CD4-positive, alpha-beta T cell treated with Interleukin-6 for 4 hours (primary cell): ENCODE measurements around the gene LRRC59.
A peak's percentile ranks its signal among the peaks of the same experiment; 100 is the strongest.

Experiments
- DNase-seq: peaks from one replicate; pipeline ENCODE4 v3.0.0-alpha.2; 2020; ENCODE audit warnings: mixed read lengths

LRRC59 gene

GRCh38 chr17:50360486-50361115 lies 36.7 kb downstream of the LRRC59 start:
- DNase-seq = no peak

GRCh38 chr17:50359998-50360461 lies 37.3 kb downstream of the LRRC59 start:
- no peak for DNase-seq

DNA sequence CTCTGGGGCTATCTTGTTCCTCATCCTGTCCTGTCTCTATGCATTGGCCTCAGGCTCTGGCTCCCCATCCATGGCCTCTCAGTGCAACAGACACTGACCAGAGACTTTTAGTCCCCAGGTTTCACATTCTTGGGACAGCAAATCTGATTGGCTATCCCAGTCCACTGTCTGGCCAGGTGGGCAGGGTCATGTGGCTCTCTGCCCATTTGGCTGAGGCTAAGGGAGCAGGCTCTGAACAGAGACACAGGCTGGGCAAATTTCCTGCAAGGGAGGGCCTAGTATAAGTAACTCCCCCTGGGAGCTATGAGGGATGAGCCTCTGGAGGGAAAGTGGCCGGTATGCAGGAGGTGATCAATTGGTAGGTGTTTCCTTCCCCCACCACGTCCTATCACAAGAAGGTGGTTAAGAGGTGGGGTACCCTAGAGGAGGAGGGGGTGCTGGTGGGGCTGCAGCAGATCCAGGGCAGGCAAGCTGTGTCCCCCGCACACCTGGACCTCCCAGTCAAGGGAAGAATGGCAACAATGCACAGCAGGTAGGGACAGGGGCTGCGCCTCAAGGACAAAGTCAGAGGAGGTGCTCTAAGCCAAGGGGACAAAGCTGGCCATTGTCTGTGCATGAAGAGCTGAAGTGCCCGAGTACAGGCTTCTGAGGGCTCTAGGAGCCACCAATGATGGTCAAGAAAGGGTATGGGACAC lies 38.2 kb downstream of the LRRC59 start:
- no peak for DNase-seq

DNA sequence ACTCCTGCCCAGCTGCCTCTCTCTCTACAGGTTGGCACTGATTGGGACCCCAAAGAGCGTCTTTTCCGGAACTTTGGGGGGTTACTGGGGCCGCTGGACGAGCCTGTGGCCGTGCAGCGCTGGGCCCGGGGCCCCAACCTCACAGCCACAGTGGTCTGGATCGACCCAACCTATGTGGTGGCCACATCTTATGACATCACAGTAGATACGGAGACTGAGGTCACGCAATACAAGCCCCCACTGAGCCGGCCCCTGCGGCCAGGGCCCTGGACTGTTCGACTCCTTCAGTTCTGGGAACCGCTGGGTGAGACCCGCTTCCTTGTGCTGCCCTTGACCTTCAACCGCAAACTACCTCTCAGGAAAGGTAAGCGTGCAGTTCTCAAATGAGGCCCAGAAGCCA lies 39.1 kb downstream of the LRRC59 start:
- no peak for DNase-seq

DNA sequence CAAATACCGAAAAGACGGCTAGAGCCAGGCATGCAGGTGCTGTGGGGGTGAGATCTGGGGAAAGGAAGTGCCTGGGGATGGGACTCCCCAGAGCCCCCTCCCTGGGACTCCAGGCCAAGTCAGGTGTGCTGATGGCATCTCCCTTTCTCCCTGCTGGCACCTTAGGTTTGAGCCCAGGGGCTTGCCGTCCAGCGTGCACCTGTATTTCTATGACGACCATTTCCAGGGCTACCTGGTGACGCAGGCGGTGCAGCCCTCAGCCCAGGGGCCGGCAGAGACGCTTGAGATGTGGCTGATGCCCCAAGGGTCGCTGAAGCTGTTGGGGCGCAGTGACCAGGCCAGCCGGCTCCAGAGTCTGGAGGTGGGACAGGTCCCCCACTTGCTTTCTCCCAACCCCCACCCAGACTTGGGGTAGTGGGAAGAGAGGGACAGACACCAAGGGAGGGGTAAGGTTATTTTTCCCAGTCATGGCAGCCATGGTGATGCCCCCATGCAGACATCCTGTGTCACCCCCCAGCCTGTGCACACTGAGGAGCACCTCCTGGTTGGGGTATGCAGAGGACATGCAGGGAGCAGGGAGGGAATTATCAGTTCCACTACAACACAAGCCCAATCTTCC lies 40.3 kb downstream of the LRRC59 start:
- no peak for DNase-seq

DNA sequence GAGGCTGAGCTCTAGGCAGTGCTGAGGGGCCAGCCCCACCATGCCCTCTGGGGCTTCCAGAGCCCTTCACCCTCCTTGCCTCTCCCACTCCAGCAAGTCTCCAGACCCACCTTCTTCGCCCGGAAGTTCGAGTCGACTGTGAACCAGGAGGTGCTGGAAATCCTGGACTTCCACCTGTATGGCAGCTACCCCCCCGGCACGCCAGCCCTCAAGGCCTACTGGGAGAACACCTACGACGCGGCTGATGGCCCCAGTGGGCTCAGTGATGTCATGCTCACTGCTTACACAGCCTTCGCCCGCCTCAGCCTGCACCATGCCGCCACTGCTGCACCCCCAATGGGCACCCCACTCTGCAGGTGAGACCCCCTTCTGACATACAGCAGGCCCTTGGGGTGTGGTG lies 40.9 kb downstream of the LRRC59 start:
- DNase-seq = no peak

DNA sequence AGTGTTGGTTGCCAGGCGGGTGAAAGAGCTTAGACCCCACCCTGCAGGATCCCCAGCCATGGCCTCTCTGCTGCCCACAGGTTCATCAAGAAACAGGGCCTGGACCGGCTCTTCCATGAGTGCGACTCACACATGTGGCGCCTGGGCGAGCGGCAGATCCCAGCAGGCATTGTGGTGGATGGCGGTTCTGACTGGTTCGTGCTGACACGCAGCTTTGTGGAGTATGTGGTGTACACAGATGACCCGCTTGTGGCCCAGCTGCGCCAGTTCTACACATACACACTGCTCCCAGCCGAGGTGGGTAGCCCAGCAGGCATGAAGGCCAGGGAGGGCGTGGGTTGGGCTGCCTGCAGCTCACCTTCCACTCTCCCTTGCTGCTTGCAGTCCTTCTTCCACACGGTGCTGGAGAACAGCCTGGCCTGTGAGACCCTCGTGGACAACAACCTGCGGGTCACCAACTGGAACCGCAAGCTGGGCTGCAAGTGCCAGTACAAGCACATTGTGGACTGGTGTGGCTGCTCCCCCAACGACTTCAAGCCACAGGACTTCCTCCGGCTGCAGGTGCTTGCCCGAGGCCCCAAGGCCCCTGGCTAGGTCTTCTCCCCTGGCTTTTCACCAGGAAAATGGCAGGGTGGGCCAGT lies 41.5 kb downstream of the LRRC59 start:
- no peak for DNase-seq

DNA sequence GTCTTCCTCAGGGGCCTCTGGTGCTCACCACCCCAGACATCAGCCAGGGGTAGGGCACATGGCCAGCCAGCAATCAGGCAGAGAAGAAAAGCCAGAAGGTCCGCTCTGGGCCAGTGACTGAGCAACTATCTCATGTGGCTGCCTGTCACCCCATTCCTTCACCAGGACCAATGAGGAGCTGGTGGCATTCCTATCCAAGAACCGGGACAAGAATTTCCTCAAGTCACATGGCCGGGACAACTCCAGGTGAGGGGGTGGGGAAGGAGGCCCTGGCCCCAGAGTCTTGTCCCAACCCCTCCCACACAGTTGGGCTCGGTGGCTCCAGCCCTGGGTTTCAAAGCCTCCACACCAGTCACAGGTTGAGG lies 42.0 kb downstream of the LRRC59 start:
- DNase-seq = no peak

DNA sequence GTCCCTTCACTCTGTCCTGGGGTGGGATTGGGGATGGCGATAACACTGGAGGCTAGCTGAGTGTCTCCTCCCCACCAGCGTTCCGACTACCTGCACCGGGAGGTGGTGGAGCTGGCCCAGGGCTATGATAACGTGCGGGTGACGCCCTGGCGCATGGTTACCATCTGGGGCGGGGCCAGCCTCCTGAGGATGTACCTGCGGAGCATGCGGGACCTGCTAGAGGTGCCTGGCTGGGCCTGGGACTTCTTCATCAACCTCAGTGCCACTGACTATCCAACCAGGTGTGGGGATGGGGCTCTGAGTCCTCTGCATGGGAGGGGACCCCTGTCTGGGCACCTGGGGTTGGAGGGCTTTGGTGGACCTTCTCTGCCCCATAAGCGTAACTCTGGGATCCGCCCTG lies 42.5 kb downstream of the LRRC59 start:
- DNase-seq = no peak

DNA sequence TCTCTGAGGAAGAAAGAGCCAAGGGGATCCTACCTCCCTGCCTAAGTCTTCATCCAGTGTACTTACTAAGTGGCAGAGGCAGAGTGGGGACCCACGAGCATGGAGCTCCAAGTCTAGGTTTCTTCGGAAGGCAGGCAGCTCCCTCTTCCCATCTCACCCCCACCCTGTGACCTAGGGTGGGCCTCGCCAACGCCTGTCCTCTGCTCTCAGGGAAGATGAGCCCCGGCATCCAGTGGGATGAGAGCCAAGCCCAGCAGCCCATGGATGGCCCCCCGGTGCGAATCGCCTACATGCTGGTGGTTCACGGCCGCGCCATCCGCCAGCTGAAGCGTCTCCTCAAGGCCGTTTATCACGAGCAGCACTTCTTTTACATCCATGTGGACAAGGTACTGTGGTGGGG lies 43.1 kb downstream of the LRRC59 start:
- DNase-seq = no peak

DNA sequence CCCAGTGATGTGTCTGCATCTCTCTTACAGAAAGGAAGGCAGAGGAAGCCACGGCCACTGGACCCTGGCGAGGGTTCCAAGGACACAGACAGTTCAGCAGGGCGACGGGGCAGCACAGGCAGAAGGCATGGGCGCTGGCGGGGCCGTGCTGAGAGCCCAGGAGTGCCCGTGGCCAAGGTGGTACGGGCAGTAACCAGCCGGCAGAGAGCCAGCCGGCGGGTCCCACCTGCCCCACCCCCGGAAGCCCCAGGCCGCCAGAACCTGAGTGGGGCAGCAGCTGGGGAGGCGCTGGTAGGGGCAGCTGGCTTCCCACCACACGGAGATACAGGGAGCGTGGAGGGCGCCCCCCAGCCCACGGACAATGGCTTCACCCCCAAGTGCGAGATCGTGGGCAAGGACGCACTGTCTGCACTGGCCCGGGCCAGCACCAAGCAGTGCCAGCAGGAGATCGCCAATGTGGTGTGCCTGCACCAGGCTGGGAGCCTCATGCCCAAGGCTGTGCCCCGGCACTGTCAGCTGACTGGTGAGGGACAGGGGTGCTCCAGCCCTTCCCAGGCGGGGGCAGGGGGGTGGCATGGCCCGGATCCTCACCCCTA lies 43.6 kb downstream of the LRRC59 start:
- DNase-seq = no peak

GRCh38 chr17:50352693-50353599 lies 44.4 kb downstream of the LRRC59 start:
- DNase-seq = no peak

DNA sequence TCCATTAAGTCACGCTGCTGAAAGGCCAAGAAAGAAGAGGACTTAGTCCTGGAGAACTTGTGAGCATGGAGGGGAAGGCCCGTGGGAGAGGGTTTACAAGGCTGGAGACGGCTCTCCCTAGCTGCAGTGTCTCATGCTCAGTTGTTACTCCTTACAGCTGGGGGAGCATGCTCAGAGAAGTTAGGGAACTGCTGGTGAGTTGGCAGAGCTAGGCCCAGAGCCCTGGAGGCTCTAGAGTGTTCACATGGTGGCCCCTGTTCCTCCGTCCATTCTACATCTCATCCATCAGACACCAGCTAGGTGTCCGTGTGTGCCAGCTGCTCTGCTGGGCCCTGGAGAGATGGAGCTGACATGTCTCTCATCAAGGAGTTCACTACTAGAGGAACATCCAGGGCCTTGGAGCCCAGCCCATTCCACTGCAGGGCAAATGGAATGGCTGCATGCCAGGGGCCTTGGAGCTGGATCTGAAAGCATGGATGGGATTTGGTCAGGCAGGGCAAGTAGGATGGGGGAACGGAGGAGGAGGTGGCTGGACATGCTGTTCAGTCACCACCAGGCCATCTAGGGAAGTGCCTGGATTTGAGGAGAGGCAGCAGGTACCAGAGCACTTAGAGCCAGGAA lies 45.1 kb downstream of the LRRC59 start:
- DNase-seq = no peak

GRCh38 chr17:50350733-50351132 lies 46.6 kb downstream of the LRRC59 start:
- no peak for DNase-seq

DNA sequence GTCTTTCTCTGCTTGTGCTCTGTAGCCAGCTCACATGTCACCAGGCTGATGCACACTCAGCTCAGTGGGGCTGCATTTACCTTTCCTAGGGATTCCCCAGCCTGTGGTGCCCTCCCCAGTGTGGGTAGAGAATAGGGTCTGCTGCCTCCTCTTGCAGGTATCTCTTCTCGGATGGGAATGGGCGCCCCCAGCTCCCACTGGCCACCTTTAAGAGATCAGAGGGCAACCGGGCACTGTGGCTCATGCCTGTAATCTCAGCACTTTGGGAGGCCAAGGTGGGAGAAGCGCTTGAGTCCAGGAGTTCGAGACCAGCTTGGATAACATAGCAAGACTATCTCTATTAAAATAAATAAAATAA lies 48.1 kb downstream of the LRRC59 start:
- DNase-seq = no peak

GRCh38 chr17:50348522-50349242 lies 48.6 kb downstream of the LRRC59 start:
- DNase-seq = no peak

GRCh38 chr17:50347894-50348291 lies 49.4 kb downstream of the LRRC59 start:
- no peak for DNase-seq

DNA sequence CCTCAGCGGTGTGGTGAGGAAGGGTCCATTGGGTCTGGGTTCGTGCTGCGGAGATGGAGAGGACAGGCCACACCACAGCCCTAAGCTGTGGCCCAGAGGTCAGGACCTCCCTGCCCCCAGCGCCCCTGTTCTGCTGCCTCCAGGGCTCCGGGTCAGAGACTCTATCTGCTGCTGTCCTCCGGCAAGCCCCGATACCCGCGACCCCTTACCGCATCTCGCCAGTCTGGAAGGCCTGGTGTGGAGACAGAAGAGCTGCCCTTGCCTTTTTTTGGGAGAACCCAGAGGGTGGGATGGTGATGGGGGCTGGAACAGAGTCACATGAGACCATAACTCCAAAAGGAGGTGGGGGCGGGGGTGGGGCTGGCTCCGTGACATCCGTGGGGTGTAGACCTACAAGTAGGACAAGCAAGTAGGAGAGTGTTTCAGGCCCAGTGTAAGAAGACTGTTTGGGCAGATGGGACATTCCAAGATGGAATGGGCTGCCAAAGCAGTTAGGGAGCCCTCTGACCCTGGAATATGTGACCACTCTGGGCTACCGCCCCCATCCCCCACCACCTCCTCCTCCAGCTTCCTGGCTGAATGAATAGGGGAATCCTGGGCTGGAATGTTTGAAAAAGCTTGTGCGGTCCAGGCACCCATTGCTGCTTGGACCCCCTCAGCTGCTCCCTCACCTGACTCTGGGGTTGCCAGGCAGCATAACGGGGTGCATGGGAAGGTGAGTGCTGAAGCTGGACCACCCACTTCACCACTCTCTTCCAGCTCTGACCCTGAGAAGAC lies 50.0 kb downstream of the LRRC59 start:
- no peak for DNase-seq

- DNase-seq = peak; percentile 66
Observed at GRCh38 chr17:50346313-50347116, 50.8 kb downstream of the LRRC59 start.
